MM.1S (cell line): ENCODE results near the gene SPO11.
A peak's percentile ranks its signal among the peaks of the same experiment; 100 is the strongest.

Experiments used
- DNase-seq: peaks from one replicate; pipeline ENCODE4 v3.0.0-alpha.2; 2015
- H2AFZ ChIP-seq: fragments of 300-600 bp; sonication (generic); 2 replicates; pipeline ENCODE4 v1.6.0; 2016; ENCODE audit warnings: antibody characterized with exemption, low read length
- H3F3A ChIP-seq: fragments of 300-600 bp; sonication (generic); 2 replicates; pipeline ENCODE4 v1.6.1; 2016; ENCODE audit warnings: mild to moderate bottlenecking, antibody characterized with exemption, low read length, moderate library complexity, mixed read lengths; ENCODE audit not compliant: insufficient read depth
- H3K27ac ChIP-seq: fragments of 300-600 bp; sonication (generic); 2 replicates; pipeline ENCODE4 v1.5.1; 2016; ENCODE audit warnings: mild to moderate bottlenecking, low read length
- H3K27me3 ChIP-seq: fragments of 300-600 bp; sonication (generic); replicated peaks from 2 replicates; pipeline ENCODE4 v1.6.0; 2016; ENCODE audit warnings: low read length; ENCODE audit not compliant: insufficient read depth
- H3K36me3 ChIP-seq: fragments of 300-600 bp; sonication (generic); replicated peaks from 2 replicates; pipeline ENCODE4 v1.6.1; 2016; ENCODE audit warnings: mild to moderate bottlenecking, low read length, mixed read lengths; ENCODE audit not compliant: insufficient read depth
- H3K4me1 ChIP-seq: fragments of 300-600 bp; sonication (generic); 2 replicates; pipeline ENCODE4 v1.6.1; 2016; ENCODE audit warnings: low read length, mixed read lengths
- H3K4me2 ChIP-seq: fragments of 300-600 bp; sonication (generic); 2 replicates; pipeline ENCODE4 v1.6.0; 2016; ENCODE audit warnings: low read depth, low read length
- H3K4me3 ChIP-seq: fragments of 300-600 bp; sonication (generic); 2 replicates; pipeline ENCODE4 v1.5.1; 2016; ENCODE audit warnings: low read length, mixed read lengths
- H3K79me2 ChIP-seq: fragments of 300-600 bp; sonication (generic); 2 replicates; pipeline ENCODE4 v1.6.1; 2016; ENCODE audit warnings: mixed run types, low read length, mixed read lengths
- H3K9ac ChIP-seq: fragments of 300-600 bp; sonication (generic); 2 replicates; pipeline ENCODE4 v1.6.1; 2016; ENCODE audit warnings: low read length, mixed read lengths
- H3K9me2 ChIP-seq: fragments of 300-600 bp; sonication (generic); replicated peaks from 2 replicates; pipeline ENCODE4 v1.6.1; 2016; ENCODE audit warnings: mild to moderate bottlenecking, low read length, mixed read lengths; ENCODE audit not compliant: insufficient read depth
- H3K9me3 ChIP-seq: fragments of 300-600 bp; sonication (generic); replicated peaks from 2 replicates; pipeline ENCODE4 v1.6.1; 2016; ENCODE audit warnings: mild to moderate bottlenecking, low read length, mixed read lengths; ENCODE audit not compliant: insufficient read depth
- H4K20me1 ChIP-seq: fragments of 300-600 bp; sonication (generic); 2 replicates; pipeline ENCODE4 v1.6.1; 2016; ENCODE audit warnings: mild to moderate bottlenecking, low read length, moderate library complexity, mixed read lengths; ENCODE audit not compliant: insufficient read depth
- CTCF ChIP-seq: fragments of 300-600 bp; sonication (generic); IDR thresholded peaks from 2 replicates; pipeline ENCODE4 v1.5.1; 2016; ENCODE audit warnings: antibody characterized with exemption, low read length, mixed read lengths
- EZH2 ChIP-seq: fragments of 300-600 bp; sonication (generic); optimal IDR thresholded peaks from 2 replicates; pipeline ENCODE3; 2017; ENCODE audit warnings: low read depth, mild to moderate bottlenecking, antibody characterized with exemption, low read length, mixed read lengths
- EZH2phosphoT487 ChIP-seq: fragments of 300-600 bp; sonication (generic); IDR thresholded peaks from 2 replicates; pipeline ENCODE4 v1.6.1; 2018; ENCODE audit warnings: antibody characterized with exemption, low read length

The SPO11 gene

GRCh38 chr20:57290178-57290484 is 39.5 kb upstream of the SPO11 start:
- Histone ChIP-seq H3K27me3 (peaks cover 56% of the 10 kb centered on the region), H3K9me2 (no peaks in the 10 kb centered on the region), H3K9ac (no peak overlapping the region), H2AFZ (no peak overlapping the region), H3K9me3 (no peaks in the 10 kb centered on the region), H4K20me1 (no peaks in the 10 kb centered on the region), H3F3A (no peaks in the 10 kb centered on the region), H3K27ac (no peak overlapping the region), H3K4me2 (no peak overlapping the region), H3K36me3 (no peaks in the 10 kb centered on the region), H3K79me2 (no peaks in the 10 kb centered on the region), H3K4me3 (no peak overlapping the region), H3K4me1 (no peaks in the 10 kb centered on the region)
- DNase-seq, result no peak
- TF ChIP-seq EZH2, result no peak
- TF ChIP-seq CTCF, result no peak
- no peak for TF ChIP-seq EZH2phosphoT487

GRCh38 chr20:57291003-57291402 is 38.6 kb upstream of the SPO11 start:
- no peaks in the 10 kb centered on the region for H3K79me2 ChIP-seq
- TF ChIP-seq EZH2, result no peak
- peak; percentile 35 for TF ChIP-seq CTCF
- no peak overlapping the region for H3K4me3 ChIP-seq
- no peaks in the 10 kb centered on the region for H3K9me2 ChIP-seq
- no peaks in the 10 kb centered on the region for H3K9me3 ChIP-seq
- H3K4me2 ChIP-seq, result no peak overlapping the region
- no peaks in the 10 kb centered on the region for H3K4me1 ChIP-seq
- DNase-seq, result no peak
- no peak overlapping the region for H3K27ac ChIP-seq
- no peaks in the 10 kb centered on the region for H3F3A ChIP-seq
- H2AFZ ChIP-seq, result no peak overlapping the region
- no peaks in the 10 kb centered on the region for H4K20me1 ChIP-seq
- H3K36me3 ChIP-seq, result no peaks in the 10 kb centered on the region
- peaks cover 56% of the 10 kb centered on the region for H3K27me3 ChIP-seq
- H3K9ac ChIP-seq, result no peak overlapping the region

- Histone ChIP-seq H2AFZ (no peak overlapping the region), H4K20me1 (no peaks in the 10 kb centered on the region), H3K9me3 (no peaks in the 10 kb centered on the region), H3K4me1 (no peaks in the 10 kb centered on the region), H3K9me2 (no peaks in the 10 kb centered on the region), H3K79me2 (no peaks in the 10 kb centered on the region), H3K9ac (no peak overlapping the region), H3K4me3 (no peak overlapping the region), H3K27me3 (peaks cover 56% of the 10 kb centered on the region), H3K4me2 (no peak overlapping the region), H3K27ac (no peak overlapping the region), H3F3A (no peaks in the 10 kb centered on the region), H3K36me3 (no peaks in the 10 kb centered on the region)
- no peak for TF ChIP-seq EZH2phosphoT487
- TF ChIP-seq EZH2, result no peak
- TF ChIP-seq CTCF, result no peak
- no peak for DNase-seq
Measured at GRCh38 chr20:57291694-57292093, 37.9 kb upstream of the SPO11 start.

- H3F3A ChIP-seq, result no peaks in the 10 kb centered on the region
- H3K79me2 ChIP-seq, result no peaks in the 10 kb centered on the region
- no peak overlapping the region for H3K9ac ChIP-seq
- TF ChIP-seq EZH2, result no peak
- no peak for TF ChIP-seq EZH2phosphoT487
- TF ChIP-seq CTCF, result no peak
- no peaks in the 10 kb centered on the region for H3K36me3 ChIP-seq
- no peaks in the 10 kb centered on the region for H3K4me1 ChIP-seq
- H3K4me2 ChIP-seq, result no peak overlapping the region
- H3K27me3 ChIP-seq, result peaks cover 48% of the 10 kb centered on the region
- no peaks in the 10 kb centered on the region for H3K9me3 ChIP-seq
- DNase-seq, result no peak
- H3K9me2 ChIP-seq, result no peaks in the 10 kb centered on the region
- no peak overlapping the region for H3K27ac ChIP-seq
- H2AFZ ChIP-seq, result no peak overlapping the region
- H4K20me1 ChIP-seq, result no peaks in the 10 kb centered on the region
- no peak overlapping the region for H3K4me3 ChIP-seq
Measured at GRCh38 chr20:57292611-57293010, 37.0 kb upstream of the SPO11 start.
